Measurements from ENCODE around the gene TNN.

The TNN gene

DNA sequence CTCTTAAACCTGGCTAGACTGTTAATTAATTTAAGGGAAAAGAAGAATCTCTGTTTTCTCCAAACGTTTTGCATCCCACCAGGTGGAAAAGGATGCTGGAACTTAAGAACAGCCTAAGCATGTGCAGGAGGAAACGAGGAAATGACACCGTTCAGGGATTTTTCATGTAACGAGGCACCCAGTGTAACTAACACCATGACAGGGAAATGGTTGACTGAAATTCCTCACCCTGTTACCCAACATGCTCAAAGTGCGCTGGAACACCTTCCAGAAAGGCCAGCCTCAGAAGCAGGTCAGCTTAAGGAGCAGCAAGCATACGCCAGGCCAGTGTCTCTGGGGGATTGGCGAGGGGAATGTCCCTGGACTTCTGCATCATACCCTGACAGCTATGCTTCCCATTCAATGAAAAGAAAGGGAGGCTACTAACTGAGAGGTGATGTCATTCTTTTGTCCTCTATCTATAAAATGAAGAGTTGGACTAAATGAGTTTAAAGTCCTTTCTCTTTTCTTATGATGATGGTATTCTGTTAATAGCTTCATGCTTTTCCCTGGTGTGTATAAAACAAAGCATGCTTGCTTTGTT, 21.6 kb downstream of the TNN start:
- DNase-seq (ENCODE audit: low read depth in 1 of 2, low spot score in 1 of 2): no peak
- no peak overlapping the region for H3K4me3 ChIP-seq (replicated peaks; ENCODE audit: insufficient read depth, low read length)
- no peaks in the 10 kb centered on the region for H3K27me3 ChIP-seq (ENCODE audit: insufficient read depth, poor library complexity, severe bottlenecking)
- TF ChIP-seq GABPA (IDR thresholded peaks at IDR 0.05; ENCODE audit: low read depth): no peak
- TF ChIP-seq, protein P1, sequence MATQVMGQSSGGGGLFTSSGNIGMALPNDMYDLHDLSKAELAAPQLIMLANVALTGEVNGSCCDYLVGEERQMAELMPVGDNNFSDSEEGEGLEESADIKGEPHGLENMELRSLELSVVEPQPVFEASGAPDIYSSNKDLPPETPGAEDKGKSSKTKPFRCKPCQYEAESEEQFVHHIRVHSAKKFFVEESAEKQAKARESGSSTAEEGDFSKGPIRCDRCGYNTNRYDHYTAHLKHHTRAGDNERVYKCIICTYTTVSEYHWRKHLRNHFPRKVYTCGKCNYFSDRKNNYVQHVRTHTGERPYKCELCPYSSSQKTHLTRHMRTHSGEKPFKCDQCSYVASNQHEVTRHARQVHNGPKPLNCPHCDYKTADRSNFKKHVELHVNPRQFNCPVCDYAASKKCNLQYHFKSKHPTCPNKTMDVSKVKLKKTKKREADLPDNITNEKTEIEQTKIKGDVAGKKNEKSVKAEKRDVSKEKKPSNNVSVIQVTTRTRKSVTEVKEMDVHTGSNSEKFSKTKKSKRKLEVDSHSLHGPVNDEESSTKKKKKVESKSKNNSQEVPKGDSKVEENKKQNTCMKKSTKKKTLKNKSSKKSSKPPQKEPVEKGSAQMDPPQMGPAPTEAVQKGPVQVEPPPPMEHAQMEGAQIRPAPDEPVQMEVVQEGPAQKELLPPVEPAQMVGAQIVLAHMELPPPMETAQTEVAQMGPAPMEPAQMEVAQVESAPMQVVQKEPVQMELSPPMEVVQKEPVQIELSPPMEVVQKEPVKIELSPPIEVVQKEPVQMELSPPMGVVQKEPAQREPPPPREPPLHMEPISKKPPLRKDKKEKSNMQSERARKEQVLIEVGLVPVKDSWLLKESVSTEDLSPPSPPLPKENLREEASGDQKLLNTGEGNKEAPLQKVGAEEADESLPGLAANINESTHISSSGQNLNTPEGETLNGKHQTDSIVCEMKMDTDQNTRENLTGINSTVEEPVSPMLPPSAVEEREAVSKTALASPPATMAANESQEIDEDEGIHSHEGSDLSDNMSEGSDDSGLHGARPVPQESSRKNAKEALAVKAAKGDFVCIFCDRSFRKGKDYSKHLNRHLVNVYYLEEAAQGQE (IDR thresholded peaks at IDR 0.05; ENCODE audit: insufficient replicate concordance, low read depth): no peak
- no peak overlapping the region for H3K27ac ChIP-seq (replicated peaks)

- TF ChIP-seq SPI1 (IDR thresholded peaks at IDR 0.05; ENCODE audit: borderline replicate concordance, low read depth) (no peak), POLR2AphosphoS5 (IDR thresholded peaks at IDR 0.05; ENCODE audit: low read depth) (no peak), GABPA (IDR thresholded peaks at IDR 0.05; ENCODE audit: low read depth) (no peak)
- TF ChIP-seq, protein P2, sequence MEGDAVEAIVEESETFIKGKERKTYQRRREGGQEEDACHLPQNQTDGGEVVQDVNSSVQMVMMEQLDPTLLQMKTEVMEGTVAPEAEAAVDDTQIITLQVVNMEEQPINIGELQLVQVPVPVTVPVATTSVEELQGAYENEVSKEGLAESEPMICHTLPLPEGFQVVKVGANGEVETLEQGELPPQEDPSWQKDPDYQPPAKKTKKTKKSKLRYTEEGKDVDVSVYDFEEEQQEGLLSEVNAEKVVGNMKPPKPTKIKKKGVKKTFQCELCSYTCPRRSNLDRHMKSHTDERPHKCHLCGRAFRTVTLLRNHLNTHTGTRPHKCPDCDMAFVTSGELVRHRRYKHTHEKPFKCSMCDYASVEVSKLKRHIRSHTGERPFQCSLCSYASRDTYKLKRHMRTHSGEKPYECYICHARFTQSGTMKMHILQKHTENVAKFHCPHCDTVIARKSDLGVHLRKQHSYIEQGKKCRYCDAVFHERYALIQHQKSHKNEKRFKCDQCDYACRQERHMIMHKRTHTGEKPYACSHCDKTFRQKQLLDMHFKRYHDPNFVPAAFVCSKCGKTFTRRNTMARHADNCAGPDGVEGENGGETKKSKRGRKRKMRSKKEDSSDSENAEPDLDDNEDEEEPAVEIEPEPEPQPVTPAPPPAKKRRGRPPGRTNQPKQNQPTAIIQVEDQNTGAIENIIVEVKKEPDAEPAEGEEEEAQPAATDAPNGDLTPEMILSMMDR (IDR thresholded peaks at IDR 0.05; ENCODE audit: insufficient read depth, low read length): no peak
- TF ChIP-seq, protein P1 (IDR thresholded peaks at IDR 0.05; ENCODE audit: insufficient replicate concordance, low read depth): no peak
- Histone ChIP-seq H3K27ac (replicated peaks) (no peak overlapping the region), H3K4me3 (replicated peaks; ENCODE audit: insufficient read depth, low read length) (no peak overlapping the region), H3K27me3 (ENCODE audit: insufficient read depth, poor library complexity, severe bottlenecking) (no peaks in the 10 kb centered on the region)
- no peak for DNase-seq (ENCODE audit: low read depth in 1 of 2, low spot score in 1 of 2)
Observed at GRCh38 chr1:175090780-175091179, 23.1 kb downstream of the TNN start.

GRCh38 chr1:175094626-175095025, 27.0 kb downstream of the TNN start:
- TF ChIP-seq GABPA (IDR thresholded peaks at IDR 0.05; ENCODE audit: low read depth): no peak
- TF ChIP-seq, protein P1 (IDR thresholded peaks at IDR 0.05; ENCODE audit: insufficient replicate concordance, low read depth): no peak
- TF ChIP-seq SPI1 (IDR thresholded peaks at IDR 0.05; ENCODE audit: borderline replicate concordance, low read depth): no peak
- TF ChIP-seq POLR2AphosphoS5 (IDR thresholded peaks at IDR 0.05; ENCODE audit: low read depth): no peak
- TF ChIP-seq, protein P2 (IDR thresholded peaks at IDR 0.05; ENCODE audit: insufficient read depth, low read length): no peak
- H3K27me3 ChIP-seq (ENCODE audit: insufficient read depth, poor library complexity, severe bottlenecking): no peaks in the 10 kb centered on the region
- DNase-seq (ENCODE audit: low read depth in 1 of 2, low spot score in 1 of 2): no peak
- no peak overlapping the region for H3K4me3 ChIP-seq (replicated peaks; ENCODE audit: insufficient read depth, low read length)
- no peak overlapping the region for H3K27ac ChIP-seq (replicated peaks)

Data from HL-60 (cell line).